ENCODE results near the gene GSE1. TPM values are rescaled to one million over a fixed set of nuclear protein-coding genes. Genes with fewer than 3 reads are reported as not detected.

GSE1 gene
- total RNA-seq, 1 experiment from 2014 or later = 90.2 TPM

GRCh38 chr16:85634747-85635544 is 21.8 kb downstream of the GSE1 start:
- DNase-seq (ENCODE audit: low read depth, low spot score) = no peak
- Histone ChIP-seq H3K4me3 (replicated peaks in 1 of 2; ENCODE audit: low read depth in 1 of 2, low read length in 2 of 2) (no peak overlapping the region), H3K4me2 (ENCODE audit: low read length) (0 out of 2 replicates have a peak overlapping the region, but pooled peaks have one; percentile 2), H3K79me2 (ENCODE audit: insufficient read depth, low read length) (peaks cover 33% of the 10 kb centered on the region), H3K27ac (ENCODE audit: low read depth, low read length) (no peak overlapping the region; the same call in 1 of the 2 replicates), H3K4me1 (ENCODE audit: control insufficient read depth in 1 of 2, insufficient read depth in 2 of 2, low read length in 2 of 2) (peaks cover 5 to 16% of the 10 kb centered on the region in 2 experiments; a peak in 3 of 4 replicates), H3K9me2 (ENCODE audit: insufficient read depth) (no peaks in the 10 kb centered on the region), H3K36me3 (ENCODE audit: control insufficient read depth in 1 of 2, insufficient read depth in 2 of 2, low read length in 2 of 2) (peaks cover 0 to 3% of the 10 kb centered on the region in 2 experiments; a peak in 2 of 4 replicates), H3K9ac (ENCODE audit: low read length) (no peak overlapping the region), H3K9me3 (ENCODE audit: control insufficient read depth in 1 of 2, insufficient read depth in 1 of 2, low read depth in 1 of 2, low read length in 2 of 2) (peaks cover 4 to 5% of the 10 kb centered on the region in 2 experiments; a peak in 3 of 4 replicates), H4K20me1 (ENCODE audit: insufficient read depth) (no peaks in the 10 kb centered on the region), H2AFZ (ENCODE audit: low read depth, low read length, poor library complexity, severe bottlenecking) (no peak overlapping the region), H3K27me3 (ENCODE audit: insufficient read depth, low read length) (no peaks in the 10 kb centered on the region)
- POLR2A ChIA-PET = no interaction called here
- CTCF ChIA-PET = no interaction called here
- intact Hi-C loops (cut with micrococcal nuclease) = no loop called here
- no TSS peak for BruUV-seq (replicated peaks)
- no peak for TF ChIP-seq MAX (IDR thresholded peaks at IDR 0.05)
- TF ChIP-seq, protein P1, sequence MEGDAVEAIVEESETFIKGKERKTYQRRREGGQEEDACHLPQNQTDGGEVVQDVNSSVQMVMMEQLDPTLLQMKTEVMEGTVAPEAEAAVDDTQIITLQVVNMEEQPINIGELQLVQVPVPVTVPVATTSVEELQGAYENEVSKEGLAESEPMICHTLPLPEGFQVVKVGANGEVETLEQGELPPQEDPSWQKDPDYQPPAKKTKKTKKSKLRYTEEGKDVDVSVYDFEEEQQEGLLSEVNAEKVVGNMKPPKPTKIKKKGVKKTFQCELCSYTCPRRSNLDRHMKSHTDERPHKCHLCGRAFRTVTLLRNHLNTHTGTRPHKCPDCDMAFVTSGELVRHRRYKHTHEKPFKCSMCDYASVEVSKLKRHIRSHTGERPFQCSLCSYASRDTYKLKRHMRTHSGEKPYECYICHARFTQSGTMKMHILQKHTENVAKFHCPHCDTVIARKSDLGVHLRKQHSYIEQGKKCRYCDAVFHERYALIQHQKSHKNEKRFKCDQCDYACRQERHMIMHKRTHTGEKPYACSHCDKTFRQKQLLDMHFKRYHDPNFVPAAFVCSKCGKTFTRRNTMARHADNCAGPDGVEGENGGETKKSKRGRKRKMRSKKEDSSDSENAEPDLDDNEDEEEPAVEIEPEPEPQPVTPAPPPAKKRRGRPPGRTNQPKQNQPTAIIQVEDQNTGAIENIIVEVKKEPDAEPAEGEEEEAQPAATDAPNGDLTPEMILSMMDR (IDR thresholded peaks at IDR 0.05 in 2 of 3, conservative IDR thresholded peaks at IDR 0.05 in 1 of 3; ENCODE audit: borderline replicate concordance in 1 of 3, insufficient read depth in 1 of 3, low read depth in 2 of 3, low read length in 2 of 3) = peak in 2 of 3 experiments; percentile 41 to 50; a peak in 4 of 6 replicates
- peak; percentile 38 for ATAC-seq
- RAD21 ChIA-PET (ENCODE audit: low non-redundant PET in 1 of 2, low total read pairs in 2 of 2, uncharacterized antibody in 2 of 2, unreplicated experiment in 2 of 2) = no interaction called here

GRCh38 chr16:85635545-85636140 is 22.5 kb downstream of the GSE1 start:
- no peak overlapping the region for H3K9ac ChIP-seq (ENCODE audit: low read length)
- H3K36me3 ChIP-seq (ENCODE audit: control insufficient read depth in 1 of 2, insufficient read depth in 2 of 2, low read length in 2 of 2) = peaks cover 0 to 3% of the 10 kb centered on the region in 2 experiments; a peak in 2 of 4 replicates
- RAD21 ChIA-PET (ENCODE audit: low non-redundant PET in 1 of 2, low total read pairs in 2 of 2, uncharacterized antibody in 2 of 2, unreplicated experiment in 2 of 2) = no interaction called here
- peaks cover 5 to 16% of the 10 kb centered on the region in 2 experiments; a peak in 3 of 4 replicates for H3K4me1 ChIP-seq (ENCODE audit: control insufficient read depth in 1 of 2, insufficient read depth in 2 of 2, low read length in 2 of 2)
- BruUV-seq (replicated peaks) = no TSS peak
- no peaks in the 10 kb centered on the region for H3K9me3 ChIP-seq (ENCODE audit: control insufficient read depth in 1 of 2, insufficient read depth in 1 of 2, low read depth in 1 of 2, low read length in 2 of 2)
- no peak overlapping the region for H2AFZ ChIP-seq (ENCODE audit: low read depth, low read length, poor library complexity, severe bottlenecking)
- CTCF ChIA-PET = interaction anchor here (0.8 kb wide), 1 partner anchor 19 kb away, joined by 4 read pairs; no protein-coding TSS in a partner anchor
- intact Hi-C loops (cut with micrococcal nuclease) = no loop called here
- H3K27ac ChIP-seq (ENCODE audit: low read depth, low read length) = no peak overlapping the region; the same call in 1 of the 2 replicates
- no peaks in the 10 kb centered on the region for H3K9me2 ChIP-seq (ENCODE audit: insufficient read depth)
- H4K20me1 ChIP-seq (ENCODE audit: insufficient read depth) = no peaks in the 10 kb centered on the region
- peaks cover 26% of the 10 kb centered on the region for H3K79me2 ChIP-seq (ENCODE audit: insufficient read depth, low read length)
- no peaks in the 10 kb centered on the region for H3K27me3 ChIP-seq (ENCODE audit: insufficient read depth, low read length)
- TF ChIP-seq TCF7L2 (IDR thresholded peaks at IDR 0.05; ENCODE audit: borderline replicate concordance, extremely low read depth, insufficient read depth, insufficient read length) (no peak), SRF (IDR thresholded peaks at IDR 0.05; ENCODE audit: low read depth) (no peak), EZH2 (IDR thresholded peaks at IDR 0.05) (no peak)
- H3K4me2 ChIP-seq (ENCODE audit: low read length) = 0 out of 2 replicates have a peak overlapping the region, but pooled peaks have one; percentile 2
- H3K4me3 ChIP-seq (replicated peaks in 1 of 2; ENCODE audit: low read depth in 1 of 2, low read length in 2 of 2) = no peak overlapping the region
- POLR2A ChIA-PET = no interaction called here
- ATAC-seq (peak; percentile 2; the same call in 1 of the 2 replicates), DNase-seq (ENCODE audit: low read depth, low spot score) (no peak)
